HL-60 (cell line): ENCODE measurements around the gene SETMAR.
"Not testable (repeated sequence)": the region's sequence is repeated elsewhere in the genome, so short reads cannot be mapped to it uniquely, and the experiment has no call there.

Source experiments
- DNase-seq, 2 experiments: peaks; one replicate each; pipeline ENCODE4 v3.0.0-alpha.2; 2010 to 2020; ENCODE audit warnings: low read depth in 1 of 2, low spot score in 1 of 2
- H3K27ac ChIP-seq: fragments of 250-450 bp; sonication (Bioruptor Pico); replicated peaks from 2 replicates; pipeline ENCODE4 v1.5.1; 2020; ENCODE audit warnings: mild to moderate bottlenecking, moderate library complexity
- H3K27me3 ChIP-seq: fragments of 250-450 bp; sonication (Bioruptor Pico); 2 replicates; pipeline ENCODE4 v1.5.1; 2021; ENCODE audit warnings: mild to moderate bottlenecking, moderate library complexity; ENCODE audit not compliant: insufficient read depth, poor library complexity, severe bottlenecking
- H3K4me3 ChIP-seq: replicated peaks from 2 replicates; pipeline ENCODE4 v1.5.1; 2011; ENCODE audit warnings: mild to moderate bottlenecking, control low read depth, low read length; ENCODE audit not compliant: insufficient read depth
- CTCF ChIP-seq: IDR thresholded peaks from one replicate; pipeline ENCODE4 v1.5.1; 2011; ENCODE audit warnings: low read length, control low read depth, inconsistent platforms; ENCODE audit not compliant: insufficient read depth
- GABPA ChIP-seq: IDR thresholded peaks from 2 replicates; pipeline ENCODE4 v1.6.1; 2012; ENCODE audit warnings: low read depth
- POLR2AphosphoS5 ChIP-seq: IDR thresholded peaks from 2 replicates; pipeline ENCODE4 v1.6.1; 2012; ENCODE audit warnings: low read depth
- REST ChIP-seq: IDR thresholded peaks from 2 replicates; pipeline ENCODE4 v1.6.1; 2012; ENCODE audit warnings: low read depth; ENCODE audit not compliant: insufficient replicate concordance
- SPI1 ChIP-seq: IDR thresholded peaks from 2 replicates; pipeline ENCODE4 v1.6.1; 2012; ENCODE audit warnings: low read depth, mild to moderate bottlenecking, borderline replicate concordance

Gene SETMAR

GRCh38 chr3:4326868-4327267 is 23.7 kb downstream of the SETMAR start:
- no peaks in the 10 kb centered on the region for H3K27me3 ChIP-seq
- H3K27ac ChIP-seq = no peak overlapping the region
- no peak for TF ChIP-seq CTCF
- no peak for TF ChIP-seq GABPA
- no peak for TF ChIP-seq SPI1
- no peak for TF ChIP-seq POLR2AphosphoS5
- no peak for TF ChIP-seq REST
- DNase-seq = no peak
- H3K4me3 ChIP-seq = no peak overlapping the region

- not testable (repeated sequence) for H3K4me3 ChIP-seq, H3K27ac ChIP-seq, H3K27me3 ChIP-seq, DNase-seq
Measured at GRCh38 chr3:4329806-4330205, 26.6 kb downstream of the SETMAR start.

GRCh38 chr3:4332111-4332510 is 28.9 kb downstream of the SETMAR start:
- no peak for DNase-seq
- 0 out of 2 replicates have a peak, but pooled peaks have one; percentile 17 for TF ChIP-seq SPI1
- no peak for TF ChIP-seq GABPA
- no peak for TF ChIP-seq CTCF
- no peak for TF ChIP-seq REST
- no peak for TF ChIP-seq POLR2AphosphoS5
- no peak overlapping the region for H3K4me3 ChIP-seq
- H3K27ac ChIP-seq = no peak overlapping the region; the same call in 1 of the 2 replicates
- no peaks in the 10 kb centered on the region for H3K27me3 ChIP-seq

GRCh38 chr3:4332574-4332973 is 29.4 kb downstream of the SETMAR start:
- Histone ChIP-seq H3K27ac (no peak overlapping the region), H3K4me3 (no peak overlapping the region), H3K27me3 (no peaks in the 10 kb centered on the region)
- TF ChIP-seq CTCF = no peak
- TF ChIP-seq SPI1 = no peak
- no peak for TF ChIP-seq POLR2AphosphoS5
- no peak for TF ChIP-seq GABPA
- no peak for TF ChIP-seq REST
- no peak for DNase-seq
